HFFc6 (cell line): ENCODE data around the gene PRAF2. TPM values are rescaled to one million over a fixed set of nuclear protein-coding genes. Genes with fewer than 3 reads are reported as not detected.
A peak's percentile ranks its signal among the peaks of the same experiment; 100 is the strongest.

Experiments
- DNase-seq: peaks from one replicate; pipeline ENCODE4 v3.0.0-alpha.2; 2018
- H3K27ac Mint-ChIP-seq: 2 replicates; pipeline ENCODE4 v1.8.0; 2020; ENCODE audit warnings: mild to moderate bottlenecking, mixed read lengths
- H3K27me3 Mint-ChIP-seq: 2 replicates; pipeline ENCODE4 v1.8.0; 2021; ENCODE audit warnings: mild to moderate bottlenecking, moderate library complexity, mixed read lengths; ENCODE audit not compliant: insufficient read depth
- H3K36me3 Mint-ChIP-seq: 2 replicates; pipeline ENCODE4 v1.8.0; 2021; ENCODE audit warnings: low read depth, mixed read lengths
- H3K4me1 Mint-ChIP-seq: 2 replicates; pipeline ENCODE4 v1.8.0; 2020; ENCODE audit warnings: low read depth, mixed read lengths
- H3K4me3 Mint-ChIP-seq: 2 replicates; pipeline ENCODE4 v1.8.0; 2020; ENCODE audit warnings: mild to moderate bottlenecking, moderate library complexity, mixed read lengths
- H3K9me3 Mint-ChIP-seq: 2 replicates; pipeline ENCODE4 v1.8.0; 2020; ENCODE audit warnings: mild to moderate bottlenecking, mixed read lengths
- total RNA-seq, 6 experiments: library from RNA; stranded (reverse); fragmentation: NEBNext Ultra II Directional; extraction: Animal tissue kit (Norgen Biotek cat#: 25700); gene quantifications; 2 replicates in 1 of 6; 3 replicates in 5 of 6; pipeline ENCODE4 v1.2.3, GENCODE V29; 2021
- TF ChIP-seq, protein P1 (sequence below): fragments of 200-600 bp; sonication (generic); IDR thresholded peaks from 2 replicates; pipeline ENCODE4 v1.5.0; 2021; ENCODE audit warnings: antibody characterized with exemption, mild to moderate bottlenecking

The PRAF2 gene
- total RNA-seq, 6 experiments from 2014 or later: 68.0 to 100 (median 76.7) TPM

GRCh38 chrX:49072712-49073095 is 1.1 kb downstream of the PRAF2 start:
- H3K36me3 Mint-ChIP-seq: peaks cover 13% of the 10 kb centered on the region; the same call in 1 of the 2 replicates
- TF ChIP-seq, protein P1, sequence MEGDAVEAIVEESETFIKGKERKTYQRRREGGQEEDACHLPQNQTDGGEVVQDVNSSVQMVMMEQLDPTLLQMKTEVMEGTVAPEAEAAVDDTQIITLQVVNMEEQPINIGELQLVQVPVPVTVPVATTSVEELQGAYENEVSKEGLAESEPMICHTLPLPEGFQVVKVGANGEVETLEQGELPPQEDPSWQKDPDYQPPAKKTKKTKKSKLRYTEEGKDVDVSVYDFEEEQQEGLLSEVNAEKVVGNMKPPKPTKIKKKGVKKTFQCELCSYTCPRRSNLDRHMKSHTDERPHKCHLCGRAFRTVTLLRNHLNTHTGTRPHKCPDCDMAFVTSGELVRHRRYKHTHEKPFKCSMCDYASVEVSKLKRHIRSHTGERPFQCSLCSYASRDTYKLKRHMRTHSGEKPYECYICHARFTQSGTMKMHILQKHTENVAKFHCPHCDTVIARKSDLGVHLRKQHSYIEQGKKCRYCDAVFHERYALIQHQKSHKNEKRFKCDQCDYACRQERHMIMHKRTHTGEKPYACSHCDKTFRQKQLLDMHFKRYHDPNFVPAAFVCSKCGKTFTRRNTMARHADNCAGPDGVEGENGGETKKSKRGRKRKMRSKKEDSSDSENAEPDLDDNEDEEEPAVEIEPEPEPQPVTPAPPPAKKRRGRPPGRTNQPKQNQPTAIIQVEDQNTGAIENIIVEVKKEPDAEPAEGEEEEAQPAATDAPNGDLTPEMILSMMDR: no peak
- H3K27me3 Mint-ChIP-seq: peaks cover 6% of the 10 kb centered on the region
- no peak for DNase-seq
- H3K4me1 Mint-ChIP-seq: peaks cover 7% of the 10 kb centered on the region
- H3K4me3 Mint-ChIP-seq: peak overlapping the region; percentile 94
- H3K9me3 Mint-ChIP-seq: no peaks in the 10 kb centered on the region
- H3K27ac Mint-ChIP-seq: peak overlapping the region; percentile 69

GRCh38 chrX:49071877-49072711 is 1.7 kb downstream of the PRAF2 start:
- Mint-ChIP-seq H3K4me1 (peaks cover 7% of the 10 kb centered on the region), H3K27ac (peak overlapping the region; percentile 73), H3K4me3 (peak overlapping the region; percentile 94), H3K9me3 (no peaks in the 10 kb centered on the region), H3K27me3 (peaks cover 6% of the 10 kb centered on the region), H3K36me3 (peaks cover 13% of the 10 kb centered on the region; the same call in 1 of the 2 replicates)
- TF ChIP-seq, protein P1: no peak
- DNase-seq: peak; percentile 53

DNA sequence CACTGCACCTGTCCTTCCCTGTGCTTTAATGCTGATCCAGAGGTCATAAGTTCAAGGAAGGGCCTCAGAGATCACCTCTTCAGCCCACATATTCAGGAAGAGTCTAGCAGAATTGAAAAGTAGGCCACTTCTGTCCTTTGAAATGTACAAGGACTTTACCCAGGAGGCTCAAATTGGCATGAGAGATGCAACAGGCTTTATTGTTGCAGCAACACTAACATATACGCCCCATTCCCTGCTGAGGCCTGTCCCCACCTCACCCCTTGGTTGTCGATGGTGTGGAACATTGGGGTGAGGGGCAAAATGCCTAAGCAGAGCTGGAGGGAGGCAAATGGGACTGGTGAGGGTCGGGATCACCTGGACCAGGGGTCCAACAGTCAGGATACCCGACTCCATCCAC is 2.8 kb downstream of the PRAF2 start:
- Mint-ChIP-seq H3K36me3 (peaks cover 13% of the 10 kb centered on the region; the same call in 1 of the 2 replicates), H3K9me3 (no peaks in the 10 kb centered on the region), H3K4me1 (peaks cover 7% of the 10 kb centered on the region), H3K27ac (no peak overlapping the region), H3K4me3 (no peak overlapping the region), H3K27me3 (peaks cover 6% of the 10 kb centered on the region)
- DNase-seq: no peak
- TF ChIP-seq, protein P1: no peak

- no peaks in the 10 kb centered on the region for H3K9me3 Mint-ChIP-seq
- TF ChIP-seq, protein P1: no peak
- H3K27ac Mint-ChIP-seq: no peak overlapping the region
- H3K4me1 Mint-ChIP-seq: peaks cover 7% of the 10 kb centered on the region
- H3K27me3 Mint-ChIP-seq: peaks cover 6% of the 10 kb centered on the region
- peaks cover 13% of the 10 kb centered on the region; the same call in 1 of the 2 replicates for H3K36me3 Mint-ChIP-seq
- DNase-seq: no peak
- H3K4me3 Mint-ChIP-seq: no peak overlapping the region
These were observed 4.8 kb downstream of the PRAF2 start for GRCh38 chrX:49069038-49069437.

DNA sequence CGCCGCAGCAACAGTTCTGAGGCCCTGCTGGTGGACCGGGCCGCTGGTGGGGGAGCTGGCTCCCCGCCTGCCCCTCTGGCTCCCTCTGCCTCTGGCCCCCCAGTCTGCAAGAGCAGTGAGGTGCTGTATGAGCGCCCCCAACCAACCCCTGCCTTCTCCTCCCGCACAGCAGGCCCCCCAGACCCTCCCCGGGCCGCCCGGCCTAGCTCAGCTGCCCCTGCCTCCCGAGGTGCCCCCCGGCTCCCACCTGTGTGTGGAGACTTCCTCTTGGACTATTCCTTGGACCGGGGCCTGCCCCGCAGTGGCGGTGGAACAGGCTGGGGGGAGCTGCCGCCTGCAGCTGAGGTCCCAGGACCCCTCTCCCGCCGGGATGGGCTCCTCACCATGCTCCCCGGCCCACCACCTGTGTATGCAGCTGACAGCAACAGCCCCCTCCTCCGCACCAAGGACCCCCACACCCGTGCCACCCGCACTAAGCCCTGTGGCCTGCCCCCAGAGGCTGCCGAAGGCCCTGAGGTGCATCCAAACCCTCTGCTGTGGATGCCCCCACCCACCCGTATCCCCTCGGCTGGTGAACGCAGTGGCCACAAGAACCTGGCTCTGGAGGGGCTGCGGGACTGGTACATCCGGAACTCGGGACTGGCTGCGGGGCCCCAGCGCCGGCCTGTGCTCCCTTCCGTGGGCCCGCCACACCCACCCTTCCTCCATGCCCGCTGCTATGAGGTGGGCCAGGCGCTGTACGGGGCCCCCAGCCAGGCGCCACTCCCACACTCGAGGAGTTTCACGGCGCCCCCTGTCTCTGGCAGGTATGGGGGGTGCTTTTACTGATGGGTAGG is 6.3 kb downstream of the PRAF2 start:
- peaks cover 7% of the 10 kb centered on the region for H3K4me1 Mint-ChIP-seq
- peaks cover 13% of the 10 kb centered on the region; the same call in 1 of the 2 replicates for H3K36me3 Mint-ChIP-seq

More for the DNA sequence above, 6.3 kb downstream of the PRAF2 start:
- no peak for DNase-seq
- peaks cover 2% of the 10 kb centered on the region for H3K27me3 Mint-ChIP-seq
- H3K27ac Mint-ChIP-seq: no peak overlapping the region
- TF ChIP-seq, protein P1: no peak
- no peaks in the 10 kb centered on the region for H3K9me3 Mint-ChIP-seq
- H3K4me3 Mint-ChIP-seq: no peak overlapping the region
